Dendritic cell treated with granulocyte-macrophage colony-stimulating factor and Interleukin-4, amounts not matched to agents 40 ng/mL and 50 ng/mL, for 4 days (primary cell): ENCODE results near the gene SLC25A22.

Experiments used
- H3K27ac Mint-ChIP-seq: one replicate; pipeline ENCODE4 v1.8.0; 2022; ENCODE audit warnings: mild to moderate bottlenecking, mixed read lengths
- H3K27me3 Mint-ChIP-seq: one replicate; pipeline ENCODE4 v1.8.0; 2022; ENCODE audit warnings: mild to moderate bottlenecking, mixed read lengths
- H3K36me3 Mint-ChIP-seq: one replicate; pipeline ENCODE4 v1.8.0; 2022; ENCODE audit warnings: low read depth, mixed read lengths
- H3K4me1 Mint-ChIP-seq: one replicate; pipeline ENCODE4 v1.8.0; 2022; ENCODE audit warnings: low read depth, mixed read lengths
- H3K4me3 Mint-ChIP-seq: one replicate; pipeline ENCODE4 v1.8.0; 2022; ENCODE audit warnings: mild to moderate bottlenecking, moderate library complexity, mixed read lengths
- H3K9me3 Mint-ChIP-seq: one replicate; pipeline ENCODE4 v1.8.0; 2022; ENCODE audit warnings: mixed read lengths
- intact Hi-C: fragments of 100-400 bp; cut with micrococcal nuclease; formaldehyde crosslinking; loops from one replicate; pipeline ENCODE4 v1.15.0; 2022

Gene SLC25A22

DNA sequence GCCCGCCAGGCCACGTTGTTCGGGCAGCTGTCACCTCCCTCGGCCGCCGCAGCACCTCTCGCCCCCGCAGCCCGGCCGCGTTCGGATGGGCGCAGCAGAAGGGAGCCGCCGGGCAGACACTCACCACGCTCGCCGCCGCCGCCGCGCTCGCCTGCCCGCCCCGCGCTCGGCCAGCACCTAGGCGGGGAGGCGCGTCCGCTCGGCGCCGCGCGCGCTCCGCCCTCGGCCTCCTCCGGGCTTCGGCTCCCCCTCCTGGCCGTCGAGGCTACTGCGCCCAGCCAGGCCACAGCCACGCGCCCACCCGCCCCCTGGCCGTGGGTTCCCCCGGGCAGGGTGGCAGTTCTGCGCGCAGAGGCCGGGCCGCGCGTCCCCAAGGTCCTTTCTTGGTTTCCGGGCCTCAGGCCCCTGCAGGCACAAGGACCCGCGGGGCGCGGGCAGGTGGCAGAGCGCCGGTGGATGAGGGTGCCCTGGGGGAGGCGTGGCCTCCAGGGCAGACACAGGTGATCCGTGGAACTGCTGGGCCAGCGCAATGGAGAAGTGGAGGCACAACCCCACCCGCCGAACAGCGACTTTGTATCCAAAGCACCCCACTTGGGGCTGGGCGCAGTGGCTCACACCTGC is at the start of gene SLC25A22:
TSS of gene SLC25A22 (minus strand) at position 189 of the 621 bp plus-strand sequence. CDS start 3,275 bp downstream, outside the sequence.
- peak within 1 kb of the TSS; percentile 84 for H3K4me3 Mint-ChIP-seq
- no peaks in the 10 kb centered on the region for H3K27me3 Mint-ChIP-seq
- peaks cover 33% of the 10 kb centered on the region for H3K4me1 Mint-ChIP-seq
- intact Hi-C loops = no loop called here
- H3K36me3 Mint-ChIP-seq = peaks cover 61% of the 10 kb centered on the region
- H3K9me3 Mint-ChIP-seq = no peaks in the 10 kb centered on the region
- H3K27ac Mint-ChIP-seq = peak within 1 kb of the TSS; percentile 79

DNA sequence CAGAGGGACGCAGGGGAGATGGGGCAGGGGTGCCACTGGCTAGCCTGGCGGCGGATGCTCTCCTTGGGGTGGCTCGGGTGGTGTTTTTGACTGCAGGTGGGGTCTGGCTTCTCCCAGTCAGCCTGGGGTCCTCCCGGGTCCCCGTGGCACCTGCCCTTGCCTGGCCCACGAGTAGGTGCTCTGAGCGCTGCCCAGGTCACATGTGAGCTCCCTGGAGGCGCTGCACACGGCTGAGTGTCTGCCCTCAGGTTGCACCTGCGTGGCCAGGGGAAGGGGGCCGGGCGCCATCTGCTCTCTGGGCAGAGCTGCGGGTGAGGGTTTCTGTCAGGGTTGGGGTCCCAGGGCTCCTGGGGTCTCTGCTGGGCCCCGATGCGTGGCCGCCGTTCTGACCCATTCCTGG is 49.8 kb upstream of the SLC25A22 start:
- Mint-ChIP-seq H3K36me3 (peaks cover 78% of the 10 kb centered on the region), H3K9me3 (no peaks in the 10 kb centered on the region), H3K4me1 (peaks cover 56% of the 10 kb centered on the region), H3K4me3 (no peak overlapping the region), H3K27me3 (peaks cover 46% of the 10 kb centered on the region), H3K27ac (no peak overlapping the region)
- intact Hi-C loops = no loop called here

DNA sequence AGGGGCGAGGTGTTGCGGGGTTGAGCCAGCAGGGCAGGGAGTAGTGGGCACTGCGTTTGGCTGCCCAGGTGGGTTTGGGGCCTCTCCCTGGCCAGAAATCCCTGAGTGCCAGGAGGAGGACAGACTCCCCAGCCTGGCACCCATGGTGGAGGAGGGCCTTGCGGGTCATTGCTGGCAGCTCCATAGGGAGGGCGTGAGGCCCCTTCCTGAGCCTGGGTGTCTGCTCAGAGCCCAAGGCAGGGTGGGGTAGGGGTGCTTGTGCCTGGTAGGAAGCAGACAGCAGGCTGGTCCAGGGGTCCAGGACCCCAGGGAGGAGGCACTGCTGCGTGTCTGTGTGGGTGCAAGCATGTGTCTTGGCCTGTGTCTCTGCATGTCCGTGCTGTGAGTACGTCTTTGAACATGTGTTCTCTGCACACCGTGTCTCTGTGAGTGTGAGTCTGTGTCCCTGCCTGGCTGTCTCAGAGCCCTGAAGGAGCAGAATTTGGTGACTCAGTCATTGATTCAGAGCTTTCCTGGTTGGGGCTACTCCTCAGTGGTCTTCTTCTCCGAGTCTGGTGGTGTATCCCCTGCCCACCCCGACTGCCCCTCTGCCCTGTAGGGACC is 48.5 kb upstream of the SLC25A22 start:
- Mint-ChIP-seq H3K27me3 (peaks cover 46% of the 10 kb centered on the region), H3K4me3 (peak overlapping the region; percentile 81), H3K4me1 (peaks cover 51% of the 10 kb centered on the region), H3K27ac (peak overlapping the region; percentile 63), H3K9me3 (no peaks in the 10 kb centered on the region), H3K36me3 (peaks cover 66% of the 10 kb centered on the region)
- intact Hi-C loops = no loop called here

DNA sequence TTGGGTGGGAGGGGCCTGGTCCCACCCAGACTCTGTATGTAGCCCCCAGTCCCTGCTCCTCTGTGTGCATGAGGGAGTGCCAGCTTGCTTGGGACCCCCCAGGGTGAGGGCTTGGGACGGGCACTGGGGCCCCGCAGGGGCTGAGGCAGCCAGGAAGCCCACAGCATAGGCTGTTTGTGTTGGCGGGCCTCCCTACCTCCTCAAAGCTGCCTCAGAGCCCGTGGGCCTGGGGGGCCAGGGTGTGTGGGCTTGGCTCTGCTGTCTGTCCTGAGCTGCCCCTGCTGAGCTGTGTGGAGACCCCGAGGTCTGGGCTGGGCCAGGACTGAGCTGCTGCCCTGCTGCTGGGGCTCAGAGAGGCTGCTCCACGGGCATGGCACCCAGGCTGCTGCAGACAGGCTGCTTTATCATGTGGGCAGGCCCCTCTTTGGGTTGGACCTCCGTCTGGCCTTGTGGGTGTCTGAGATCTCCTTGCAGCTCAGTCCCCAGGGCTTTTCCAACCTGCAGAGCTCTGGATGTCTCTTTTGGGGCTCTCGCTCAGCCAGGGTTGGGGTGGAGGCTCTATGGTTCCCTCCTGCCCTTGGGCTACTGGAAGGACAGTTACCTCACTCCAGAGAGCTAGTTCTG is 47.9 kb upstream of the SLC25A22 start:
- H3K9me3 Mint-ChIP-seq = no peaks in the 10 kb centered on the region
- intact Hi-C loops = no loop called here
- peaks cover 44% of the 10 kb centered on the region for H3K27me3 Mint-ChIP-seq
- peaks cover 56% of the 10 kb centered on the region for H3K4me1 Mint-ChIP-seq
- peak overlapping the region; percentile 81 for H3K4me3 Mint-ChIP-seq
- peaks cover 66% of the 10 kb centered on the region for H3K36me3 Mint-ChIP-seq
- peak overlapping the region; percentile 93 for H3K27ac Mint-ChIP-seq

DNA sequence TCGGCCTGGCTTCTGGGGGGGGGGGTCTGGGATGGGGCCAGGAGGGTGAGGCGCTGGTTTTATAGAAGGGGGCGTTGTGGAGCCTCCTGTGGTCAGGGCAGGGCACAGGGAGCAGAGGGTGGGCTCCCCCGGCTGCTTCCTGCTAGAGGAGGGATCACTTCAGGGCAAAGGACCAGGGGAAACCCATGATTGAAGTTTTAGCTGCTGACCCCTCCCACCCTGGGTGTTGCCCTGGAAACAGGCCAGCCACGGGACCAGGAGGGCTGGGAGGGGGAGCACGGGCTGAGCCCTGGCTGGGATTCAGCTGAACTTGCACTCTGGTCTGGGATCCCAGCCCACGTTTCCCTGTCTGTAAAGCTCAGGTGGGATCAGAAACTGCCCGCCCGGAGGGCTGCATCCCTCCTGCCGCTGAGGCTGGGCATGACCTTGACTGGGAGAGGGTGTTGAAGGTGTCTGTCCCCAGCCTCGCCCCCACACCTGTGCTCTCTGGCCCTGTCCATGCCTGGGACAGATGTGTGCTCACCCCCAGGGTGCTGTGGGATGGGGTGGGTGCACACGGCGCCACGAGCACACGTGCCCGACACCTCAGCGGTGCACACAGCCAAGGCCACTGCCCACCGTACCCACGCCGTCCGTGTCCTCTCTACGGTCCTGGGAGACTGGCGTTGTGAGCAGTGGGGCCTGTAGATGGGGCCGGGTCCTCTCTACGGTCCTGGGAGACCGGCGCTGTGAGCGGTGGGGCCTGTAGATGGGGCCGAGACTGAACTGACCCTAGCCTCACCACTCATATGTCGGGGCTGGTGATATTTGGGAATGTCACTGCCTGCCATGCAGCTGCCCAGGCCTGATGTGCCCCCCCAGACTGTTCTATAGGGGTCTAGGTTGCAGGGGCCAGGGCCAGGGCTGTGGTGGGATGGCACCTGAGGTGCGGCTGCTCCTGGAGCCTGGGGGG is 46.9 kb upstream of the SLC25A22 start:
- Mint-ChIP-seq H3K36me3 (peaks cover 66% of the 10 kb centered on the region), H3K27ac (peak overlapping the region; percentile 93), H3K4me3 (peak overlapping the region; percentile 81), H3K9me3 (no peaks in the 10 kb centered on the region), H3K4me1 (peaks cover 66% of the 10 kb centered on the region), H3K27me3 (peaks cover 34% of the 10 kb centered on the region)
- intact Hi-C loops = loop anchor here (5.0 kb wide), 1 partner anchor 38 kb away; the partner anchor contains the start of genes PIDD1 and RPLP2

DNA sequence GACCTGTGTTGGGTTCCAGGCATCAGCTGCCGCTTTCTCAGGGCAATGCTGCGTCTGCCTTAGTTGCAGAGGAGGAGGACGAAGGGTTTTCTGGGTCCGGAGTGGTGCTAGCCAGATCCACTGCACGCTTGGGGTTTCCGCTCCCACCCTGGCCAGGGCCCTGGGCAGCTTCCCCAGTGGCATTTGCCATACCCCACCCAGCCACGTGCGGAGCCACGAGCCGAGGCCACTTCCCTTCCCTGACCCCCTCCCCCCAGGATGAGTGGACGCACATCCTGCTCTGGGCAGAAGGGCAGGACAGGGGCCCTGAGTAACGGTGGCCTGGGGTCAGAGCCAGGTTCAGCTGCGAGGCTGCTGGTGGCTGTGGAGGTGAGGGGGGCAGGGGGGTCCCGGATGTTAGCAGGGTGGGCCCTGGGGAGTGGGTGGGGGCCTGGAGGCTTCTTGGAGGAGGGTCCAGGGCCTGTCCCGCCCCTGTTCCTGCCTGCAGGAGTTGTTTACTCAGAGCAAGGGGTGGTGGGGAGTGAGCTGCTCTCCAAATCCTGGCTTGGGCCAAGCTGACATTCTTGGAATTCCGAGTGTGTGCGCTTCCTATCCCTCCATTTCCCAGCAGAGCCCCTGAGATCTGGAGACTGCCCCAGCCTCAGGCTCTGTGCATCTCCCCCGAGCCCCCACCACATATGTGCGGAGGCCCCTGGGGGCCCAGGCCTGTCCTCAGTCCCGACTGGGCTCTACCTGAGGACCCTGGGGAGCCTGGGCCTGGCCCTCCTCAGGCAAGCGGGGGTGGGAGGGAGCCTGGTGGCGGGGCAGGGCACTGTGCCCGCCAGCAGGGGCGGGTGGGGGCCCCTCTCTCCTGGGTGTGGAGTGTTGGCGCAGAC is 46.0 kb upstream of the SLC25A22 start:
- Mint-ChIP-seq H3K36me3 (peaks cover 69% of the 10 kb centered on the region), H3K27me3 (peaks cover 29% of the 10 kb centered on the region), H3K4me3 (peak overlapping the region; percentile 81), H3K9me3 (no peaks in the 10 kb centered on the region), H3K27ac (peak overlapping the region; percentile 93), H3K4me1 (peaks cover 69% of the 10 kb centered on the region)
- intact Hi-C loops = loop anchor here (5.0 kb wide), 1 partner anchor 37 kb away; the partner anchor contains the start of genes PIDD1 and RPLP2

DNA sequence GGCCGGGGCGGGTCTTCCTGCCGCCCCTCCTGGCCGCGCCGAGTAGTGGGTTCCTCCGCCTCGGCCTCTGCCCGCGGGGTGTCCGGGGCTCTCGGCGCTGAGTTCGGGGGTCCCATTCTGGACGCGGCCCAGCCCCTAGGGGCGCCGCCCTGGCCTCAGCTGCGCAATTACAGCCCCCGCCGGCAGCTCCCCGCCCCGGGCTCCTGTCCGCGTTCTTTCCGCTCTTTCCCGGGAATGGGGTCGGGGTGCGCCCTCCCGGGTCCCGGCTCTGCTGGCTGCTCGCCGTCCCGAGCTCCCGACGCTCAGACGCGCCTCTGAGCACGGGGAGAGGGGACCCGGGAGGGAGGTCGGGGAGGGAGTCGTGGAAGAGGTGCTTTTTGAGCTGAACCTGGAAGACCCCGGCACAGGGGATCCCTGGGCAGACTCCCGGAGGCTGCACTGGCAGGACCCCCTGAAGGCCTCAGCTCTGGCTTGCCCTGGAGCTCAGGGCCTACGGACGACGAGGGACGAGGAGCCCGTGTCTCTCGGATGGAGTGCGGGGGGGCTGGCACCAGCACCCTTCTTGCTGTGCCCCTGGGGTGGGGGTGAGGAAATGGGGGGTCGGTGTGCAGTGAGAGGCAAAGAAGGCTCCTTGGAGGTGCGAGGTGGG is 45.1 kb upstream of the SLC25A22 start:
- Mint-ChIP-seq H3K27me3 (peaks cover 21% of the 10 kb centered on the region), H3K27ac (peak overlapping the region; percentile 93), H3K36me3 (peaks cover 69% of the 10 kb centered on the region), H3K9me3 (no peaks in the 10 kb centered on the region), H3K4me3 (peak overlapping the region; percentile 81), H3K4me1 (peaks cover 68% of the 10 kb centered on the region)
- intact Hi-C loops = loop anchor here (5.0 kb wide), 1 partner anchor 36 kb away; the partner anchor contains the start of genes PIDD1 and RPLP2

DNA sequence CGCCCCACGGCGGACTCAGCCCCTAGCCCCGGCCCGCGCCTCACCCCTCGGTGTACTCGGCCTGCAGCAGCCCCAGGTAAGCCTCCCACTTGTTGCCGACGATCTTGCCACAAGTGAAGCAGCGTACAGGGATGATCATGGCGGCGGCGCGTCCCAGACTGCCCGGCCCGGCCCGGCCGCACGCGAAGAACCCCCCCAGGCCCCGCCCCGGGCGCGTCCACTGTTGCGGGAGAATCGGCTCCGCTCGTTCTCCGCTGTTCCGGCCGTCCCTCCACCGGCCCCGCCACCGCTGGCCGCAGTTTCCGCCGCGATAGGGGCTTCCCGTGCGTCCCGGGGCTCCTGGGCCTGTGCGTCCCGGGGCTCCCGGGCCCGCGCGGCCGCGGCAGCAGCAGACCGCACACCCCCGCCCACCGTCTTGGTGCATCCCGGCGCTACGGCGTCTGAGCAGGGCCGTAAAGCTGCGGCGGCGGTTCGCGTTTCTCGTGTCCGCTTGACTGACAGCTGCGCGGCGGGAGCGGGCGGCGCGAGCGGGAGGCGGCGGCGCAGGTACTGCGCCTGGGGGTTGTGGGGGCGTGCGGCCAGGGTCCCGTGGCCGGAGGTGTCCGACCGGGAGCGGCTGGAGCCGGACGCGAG is 44.4 kb upstream of the SLC25A22 start, which contains the start of the genes POLR2L and TSPAN4:
TSS of gene POLR2L (minus strand) at position 160 of the 633 bp plus-strand sequence. CDS start at position 139, 21 bp downstream.
TSS of gene TSPAN4 (plus strand) at position 483 of the 633 bp plus-strand sequence. CDS start 7,453 bp downstream, outside the sequence.
- Mint-ChIP-seq H3K27ac (peak within 1 kb of the TSS; percentile 93), H3K27me3 (peaks cover 16% of the 10 kb centered on the region), H3K9me3 (no peaks in the 10 kb centered on the region), H3K36me3 (peaks cover 69% of the 10 kb centered on the region), H3K4me1 (peaks cover 75% of the 10 kb centered on the region), H3K4me3 (peak within 1 kb of the TSS; percentile 81)
- intact Hi-C loops = loop anchor here (5.0 kb wide), 1 partner anchor 35 kb away; the partner anchor contains the start of genes PIDD1 and RPLP2

DNA sequence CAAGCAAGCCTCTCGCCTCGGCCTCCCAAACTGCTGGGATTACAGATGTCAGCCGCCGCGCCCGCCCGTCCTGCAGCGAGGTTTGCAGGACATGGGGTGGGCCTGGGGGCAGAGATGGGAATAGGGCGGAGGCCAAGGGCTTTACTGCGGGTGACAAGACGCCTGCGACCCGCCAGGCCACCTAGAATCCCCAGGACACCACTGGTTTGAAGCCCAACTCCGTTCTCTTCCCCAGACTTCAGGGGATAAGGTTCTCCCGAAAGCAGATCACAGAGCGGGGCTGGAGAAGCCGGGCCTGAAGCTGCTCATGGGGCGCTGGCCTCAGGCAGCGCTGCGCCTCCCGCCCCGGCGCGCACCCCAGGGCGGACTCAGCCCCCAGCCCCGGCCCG is 43.9 kb upstream of the SLC25A22 start:
- peaks cover 76% of the 10 kb centered on the region for H3K4me1 Mint-ChIP-seq
- H3K27me3 Mint-ChIP-seq = peaks cover 12% of the 10 kb centered on the region
- H3K9me3 Mint-ChIP-seq = no peaks in the 10 kb centered on the region
- peak overlapping the region; percentile 93 for H3K27ac Mint-ChIP-seq
- intact Hi-C loops = loop anchor here (5.0 kb wide), 1 partner anchor 35 kb away; the partner anchor contains the start of genes PIDD1 and RPLP2
- H3K36me3 Mint-ChIP-seq = peaks cover 69% of the 10 kb centered on the region
- peak overlapping the region; percentile 81 for H3K4me3 Mint-ChIP-seq

DNA sequence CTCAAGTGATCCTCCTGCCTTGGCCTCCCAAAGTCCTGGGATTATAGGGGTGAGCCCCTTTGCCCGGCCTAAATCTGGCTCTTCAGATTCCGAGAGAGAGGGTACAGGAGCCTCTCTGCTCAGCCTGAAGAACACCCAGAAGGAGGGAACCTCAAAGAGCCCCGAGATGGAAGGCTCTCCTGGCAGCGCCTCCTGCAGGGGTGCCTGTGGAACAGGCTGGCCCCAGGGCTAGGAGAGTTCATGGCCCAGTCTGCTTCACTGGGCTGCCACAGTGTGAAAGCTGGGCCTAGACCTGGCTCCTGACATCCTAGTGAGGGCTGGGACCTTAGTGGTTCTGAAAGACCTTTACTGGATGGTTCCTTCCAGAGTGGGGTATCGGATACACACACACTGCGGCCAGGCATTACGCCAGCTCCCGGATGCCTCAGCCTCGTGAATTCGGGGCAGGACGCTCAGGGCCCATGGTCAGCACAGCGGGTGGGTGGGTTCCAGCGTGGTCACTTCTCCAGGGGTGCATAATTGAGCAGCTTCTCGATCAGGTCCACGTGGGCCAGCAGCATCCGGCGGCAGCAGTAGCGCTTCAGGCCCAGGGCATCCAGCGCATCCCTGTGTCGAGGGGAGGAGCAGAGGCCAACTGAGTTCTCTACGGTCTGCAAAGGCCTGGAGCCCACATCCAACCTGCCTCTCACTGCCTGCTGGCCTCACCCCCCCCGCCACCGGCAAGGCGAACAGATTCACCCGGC is 42.0 kb upstream of the SLC25A22 start:
- H3K9me3 Mint-ChIP-seq = no peaks in the 10 kb centered on the region
- peaks cover 79% of the 10 kb centered on the region for H3K36me3 Mint-ChIP-seq
- peaks cover 75% of the 10 kb centered on the region for H3K4me1 Mint-ChIP-seq
- intact Hi-C loops = loop anchor here (5.0 kb wide), 1 partner anchor 33 kb away; the partner anchor contains the start of genes PIDD1 and RPLP2
- no peak overlapping the region for H3K27ac Mint-ChIP-seq
- no peak overlapping the region for H3K4me3 Mint-ChIP-seq
- H3K27me3 Mint-ChIP-seq = peaks cover 4% of the 10 kb centered on the region

DNA sequence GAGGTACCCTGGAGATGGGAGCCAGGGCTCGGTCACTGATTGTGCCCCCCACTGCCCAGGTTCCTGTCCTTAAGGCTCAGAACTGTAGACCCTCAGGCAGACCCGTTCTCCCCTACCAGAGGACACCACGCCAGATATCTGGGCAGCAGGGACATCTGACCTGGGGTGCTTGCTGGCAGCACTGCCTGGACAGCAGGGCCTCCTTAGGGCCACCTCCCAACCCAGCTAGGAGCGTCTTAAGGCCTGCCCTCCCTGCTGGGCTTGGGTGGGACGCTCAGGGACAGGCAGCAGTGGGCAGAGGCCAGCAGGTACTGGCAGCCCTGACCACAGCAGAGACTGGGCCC is 41.2 kb upstream of the SLC25A22 start:
- Mint-ChIP-seq H3K4me1 (peaks cover 78% of the 10 kb centered on the region), H3K36me3 (peaks cover 73% of the 10 kb centered on the region), H3K27me3 (peaks cover 1% of the 10 kb centered on the region), H3K9me3 (no peaks in the 10 kb centered on the region), H3K4me3 (no peak overlapping the region), H3K27ac (no peak overlapping the region)
- intact Hi-C loops = no loop called here
